H1 (cell line): ENCODE results near the gene TUBA3C. TPM values are rescaled to one million over a fixed set of nuclear protein-coding genes. Genes with fewer than 3 reads are reported as not detected.

Experiments
- CTCF ChIA-PET: fragments of 300-600 bp; sonication (Branson Sonifier 250); formaldehyde crosslinking; loops from one replicate; lab custom pipeline; 2021; ENCODE audit not compliant: partially characterized antibody; lab: Charles Lee
- POLR2A ChIA-PET: fragments of 300-600 bp; sonication (Branson Sonifier 250); formaldehyde crosslinking; loops from one replicate; lab custom pipeline; 2021; ENCODE audit warnings: inconsistent platforms; ENCODE audit not compliant: partially characterized antibody; lab: Charles Lee
- DNase-seq, 2 experiments: peaks; one replicate each; pipeline versions ENCODE4 v3.0.0 to v3.0.0-alpha.2; 2010 to 2022; ENCODE audit warnings: low spot score in 2 of 2, low read depth in 1 of 2, mixed read lengths in 1 of 2
- FAIRE-seq: peaks from 2 replicates; lab custom pipeline; 2011; peaks lifted over from hg19 to GRCh38; lab: Jason Lieb, UNC
- H2AFZ ChIP-seq: 2 replicates; pipeline ENCODE4 v1.8.1; 2012; ENCODE audit warnings: low read length, inconsistent platforms
- H2AK5ac ChIP-seq: 2 replicates; pipeline ENCODE4 v1.6.1; 2013; ENCODE audit warnings: low read depth, low read length
- H2BK120ac ChIP-seq: replicated peaks from 2 replicates; pipeline ENCODE3; 2013; ENCODE audit warnings: low read depth, low read length, inconsistent platforms
- H2BK12ac ChIP-seq: 2 replicates; pipeline ENCODE4 v1.6.1; 2013; ENCODE audit warnings: low read depth, low read length
- H2BK15ac ChIP-seq: 2 replicates; pipeline ENCODE4 v1.6.1; 2013; ENCODE audit warnings: low read length
- H2BK20ac ChIP-seq: 2 replicates; pipeline ENCODE4 v1.6.1; 2013; ENCODE audit warnings: low read length
- H2BK5ac ChIP-seq: 2 replicates; pipeline ENCODE4 v1.6.1; 2013; ENCODE audit warnings: low read depth, low read length
- H3K14ac ChIP-seq: 2 replicates; pipeline ENCODE4 v1.6.1; 2013; ENCODE audit warnings: inconsistent platforms; ENCODE audit not compliant: insufficient read length
- H3K18ac ChIP-seq: 2 replicates; pipeline ENCODE4 v1.6.1; 2013; ENCODE audit warnings: low read length; ENCODE audit errors: extremely low read depth
- H3K23ac ChIP-seq: 2 replicates; pipeline ENCODE4 v1.6.1; 2013; ENCODE audit warnings: inconsistent platforms; ENCODE audit not compliant: insufficient read length
- H3K23me2 ChIP-seq: 2 replicates; pipeline ENCODE4 v1.6.1; 2013; ENCODE audit warnings: low read depth, low read length
- H3K27ac ChIP-seq: 2 replicates; pipeline ENCODE4 v1.6.1; 2011; ENCODE audit warnings: low read depth, low read length, inconsistent platforms
- H3K27me3 ChIP-seq, 4 experiments: replicated peaks in 1 of 4; 1 replicate in 1 of 4; 2 replicates in 3 of 4; pipeline versions ENCODE4 v1.6.1 to v1.8.1; 2011 to 2013; ENCODE audit warnings: low read length in 3 of 4, mild to moderate bottlenecking in 3 of 4, inconsistent platforms in 2 of 4, mixed read lengths in 2 of 4, moderate library complexity in 1 of 4; ENCODE audit not compliant: control insufficient read depth in 3 of 4, insufficient read depth in 3 of 4; ENCODE audit errors: extremely low read depth in 1 of 4
- H3K36me3 ChIP-seq, 4 experiments: 2 replicates each; pipeline versions ENCODE4 v1.6.1 to v1.8.1; 2011 to 2013; ENCODE audit warnings: mild to moderate bottlenecking in 4 of 4, low read length in 3 of 4, moderate library complexity in 2 of 4, control low read depth in 1 of 4, inconsistent platforms in 1 of 4; ENCODE audit not compliant: insufficient read depth in 4 of 4, control insufficient read depth in 2 of 4
- H3K4ac ChIP-seq: replicated peaks from 2 replicates; pipeline ENCODE3; 2013; ENCODE audit warnings: low read length, low read depth, mixed read lengths, inconsistent platforms; ENCODE audit not compliant: insufficient read length
- H3K4me1 ChIP-seq, 4 experiments: replicated peaks in 1 of 4; 1 replicate in 1 of 4; 2 replicates in 3 of 4; pipeline versions ENCODE4 v1.6.1 to v1.8.1; 2011 to 2013; ENCODE audit warnings: low read length in 3 of 4, inconsistent platforms in 2 of 4, mixed read lengths in 1 of 4; ENCODE audit not compliant: insufficient read depth in 4 of 4, control insufficient read depth in 3 of 4
- H3K4me2 ChIP-seq, 2 experiments: 2 replicates each; pipeline versions ENCODE4 v1.6.1 to v1.8.1; 2011 to 2013; ENCODE audit warnings: low read depth in 2 of 2, low read length in 2 of 2, control low read depth in 1 of 2, inconsistent platforms in 1 of 2, mild to moderate bottlenecking in 1 of 2; ENCODE audit not compliant: insufficient read depth in 1 of 2
- H3K4me3 ChIP-seq, 4 experiments: fragments of 200-600, 300-600 bp in 1 of 4; sonication (generic), shearing (Covaris generic), sonication (Bioruptor Twin) in 1 of 4; 2 replicates each; pipeline versions ENCODE4 v1.5.1 to v1.8.1; 2011 to 2016; ENCODE audit warnings: low read length in 4 of 4, low read depth in 3 of 4, control low read depth in 2 of 4, inconsistent platforms in 2 of 4, mild to moderate bottlenecking in 2 of 4, mixed read lengths in 1 of 4, moderate library complexity in 1 of 4; ENCODE audit not compliant: insufficient read depth in 2 of 4; ENCODE audit errors: extremely low read depth in 1 of 4
- H3K56ac ChIP-seq: replicated peaks from 2 replicates; pipeline ENCODE3; 2013; ENCODE audit warnings: low read depth, mild to moderate bottlenecking, mixed read lengths, low read length, inconsistent platforms; ENCODE audit not compliant: insufficient read length
- H3K79me1 ChIP-seq: 2 replicates; pipeline ENCODE4 v1.6.1; 2013; ENCODE audit warnings: low read depth, low read length, control low read depth
- H3K79me2 ChIP-seq, 2 experiments: 2 replicates each; pipeline versions ENCODE4 v1.6.1 to v1.8.1; 2012 to 2013; ENCODE audit warnings: low read length in 2 of 2, mild to moderate bottlenecking in 2 of 2, inconsistent platforms in 1 of 2; ENCODE audit not compliant: insufficient read depth in 2 of 2, control insufficient read depth in 1 of 2
- H3K9ac ChIP-seq, 4 experiments: replicated peaks in 1 of 4; 1 replicate in 1 of 4; 2 replicates in 3 of 4; pipeline versions ENCODE4 v1.6.1 to v1.8.1; 2011 to 2013; ENCODE audit warnings: low read depth in 3 of 4, low read length in 3 of 4, control low read depth in 2 of 4, mild to moderate bottlenecking in 2 of 4, moderate library complexity in 2 of 4, inconsistent platforms in 1 of 4; ENCODE audit errors: extremely low read depth in 1 of 4
- H3K9me3 ChIP-seq, 2 experiments: 2 replicates each; pipeline versions ENCODE4 v1.6.1 to v1.8.1; 2012 to 2013; ENCODE audit warnings: mild to moderate bottlenecking in 2 of 2, moderate library complexity in 2 of 2, control low read depth in 1 of 2, inconsistent platforms in 1 of 2, low read depth in 1 of 2, low read length in 1 of 2, mixed read lengths in 1 of 2; ENCODE audit not compliant: insufficient read depth in 2 of 2
- H4K20me1 ChIP-seq, 2 experiments: replicated peaks in 1 of 2; 2 replicates each; pipeline versions ENCODE3 to v1.8.1; 2011 to 2013; ENCODE audit warnings: inconsistent platforms in 2 of 2, low read length in 2 of 2, mild to moderate bottlenecking in 1 of 2; ENCODE audit not compliant: insufficient read depth in 2 of 2, control insufficient read depth in 1 of 2
- H4K5ac ChIP-seq: 2 replicates; pipeline ENCODE4 v1.6.1; 2013; ENCODE audit warnings: low read length, low read depth, mixed read lengths, inconsistent platforms; ENCODE audit not compliant: insufficient read length
- H4K8ac ChIP-seq: 2 replicates; pipeline ENCODE4 v1.8.0; 2013; ENCODE audit warnings: mild to moderate bottlenecking, moderate library complexity, low read length, inconsistent platforms; ENCODE audit not compliant: insufficient read depth; ENCODE audit errors: extremely low read depth
- H4K91ac ChIP-seq: replicated peaks from 2 replicates; pipeline ENCODE3; 2013; ENCODE audit warnings: low read length, mixed read lengths, inconsistent platforms; ENCODE audit not compliant: insufficient read length
- BRCA1 ChIP-seq: IDR thresholded peaks from 2 replicates; pipeline ENCODE4 v1.6.1; 2012; ENCODE audit warnings: low read depth, low read length, improper control_type of control experiment
- JUN ChIP-seq: IDR thresholded peaks from 2 replicates; pipeline ENCODE4 v1.6.1; 2011; ENCODE audit warnings: low read depth, mild to moderate bottlenecking, improper control_type of control experiment, low read length
- SRF ChIP-seq: IDR thresholded peaks from 2 replicates; pipeline ENCODE4 v1.6.1; 2011; ENCODE audit warnings: mild to moderate bottlenecking, low read depth, low read length, moderate library complexity
- WGBS, 2 experiments: shearing (Covaris generic) in 1 of 2; methylation state at CpG; one replicate each; pipeline versions ENCODE4 v1.1.6 to v1.1.7; 2013 to 2015; ENCODE audit warnings: low lambda C conversion rate in 2 of 2, mixed read lengths in 2 of 2, inconsistent platforms in 1 of 2, low coverage in 1 of 2, missing lambda C conversion rate in 1 of 2; ENCODE audit not compliant: insufficient replicate concordance in 2 of 2, insufficient coverage in 1 of 2, insufficient read length in 1 of 2; ENCODE audit errors: extremely low coverage in 1 of 2, missing lambda C conversion rate in 1 of 2; 5-methylcytosine and 5-hydroxymethylcytosine counted together
- polyA plus RNA-seq, 7 experiments: library from polyadenylated mRNA; depleted of rRNA in 3 of 7; stranded (reverse) in 5 of 7; unstranded in 2 of 7; fragments of >200 nt in 5 of 7; fragments of 200-250 nt in 2 of 7; gene quantifications; 1 replicate in 5 of 7; 2 replicates in 1 of 7; 4 replicates in 1 of 7; pipeline versions ENCODE4 v1.2.1 to v1.2.3, GENCODE V29; 2011 to 2013; ENCODE audit warnings: missing spikeins in 2 of 7, mixed read lengths in 2 of 7
- total RNA-seq: library from RNA; stranded (reverse); fragmentation: NEBNext Ultra II Directional; extraction: Animal tissue kit (Norgen Biotek cat#: 25700); gene quantifications from 2 replicates; pipeline ENCODE4 v1.2.1, GENCODE V29; 2021
- TF ChIP-seq, protein P1 (sequence below): IDR thresholded peaks from 2 replicates; pipeline ENCODE4 v1.6.1; 2012; ENCODE audit warnings: inconsistent platforms

TUBA3C gene
- total and polyA plus RNA-seq, 2 of the 8 experiments (the other 6 are each of a cell fraction or from before 2014, with no cell fraction given): not detected

- no peak overlapping the region for H4K5ac ChIP-seq
- H3K27me3 ChIP-seq: no peaks in the 10 kb centered on the region
- no peak for DNase-seq
- no peak overlapping the region for H3K18ac ChIP-seq
- TF ChIP-seq, protein P1, sequence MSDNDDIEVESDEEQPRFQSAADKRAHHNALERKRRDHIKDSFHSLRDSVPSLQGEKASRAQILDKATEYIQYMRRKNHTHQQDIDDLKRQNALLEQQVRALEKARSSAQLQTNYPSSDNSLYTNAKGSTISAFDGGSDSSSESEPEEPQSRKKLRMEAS: no peak
- TF ChIP-seq BRCA1: no peak
- TF ChIP-seq SRF: no peak
- TF ChIP-seq JUN: no peak
- TF ChIP-seq, all 59 proteins: peak for 0
- ChIA-PET POLR2A (no interaction called here), CTCF (no interaction called here)
- WGBS, 2 experiments: 70% methylated on average over 5 of the region's 5 CpGs; no CpG with 5 or more reads in 1 of the 2 experiments
- no peaks in the 10 kb centered on the region for H3K79me1 ChIP-seq
- H3K14ac ChIP-seq: no peak overlapping the region
- no peak overlapping the region for H2AFZ ChIP-seq
- no peak overlapping the region for H3K27ac ChIP-seq
- no peak overlapping the region for H3K56ac ChIP-seq
- no peaks in the 10 kb centered on the region for H3K36me3 ChIP-seq
- H3K4ac ChIP-seq: no peak overlapping the region
- H3K23me2 ChIP-seq: no peaks in the 10 kb centered on the region
- H3K4me1 ChIP-seq: no peaks in the 10 kb centered on the region
- no peak overlapping the region for H4K91ac ChIP-seq
- H2BK12ac ChIP-seq: no peak overlapping the region
- H2BK120ac ChIP-seq: no peak overlapping the region
- H3K9me3 ChIP-seq: peaks cover 46 to 86% of the 10 kb centered on the region in 2 experiments
- H4K8ac ChIP-seq: no peak overlapping the region
- no peak overlapping the region for H3K23ac ChIP-seq
- no peak for FAIRE-seq
- no peak overlapping the region for H3K4me3 ChIP-seq
- H2BK20ac ChIP-seq: no peak overlapping the region
- no peak overlapping the region for H3K4me2 ChIP-seq
- H4K20me1 ChIP-seq: no peaks in the 10 kb centered on the region
- no peak overlapping the region for H2AK5ac ChIP-seq
- H3K9ac ChIP-seq: no peak overlapping the region
- no peak overlapping the region for H2BK5ac ChIP-seq
- H2BK15ac ChIP-seq: no peak overlapping the region
- no peaks in the 10 kb centered on the region for H3K79me2 ChIP-seq
Observed at GRCh38 chr13:19185865-19186645, 4.4 kb upstream of the TUBA3C start.
